Stimulated activated CD8-positive, alpha-beta memory T cell treated with anti-CD3 and anti-CD28 coated beads, Interleukin-4, amount 100 ng/mL, for 48 hours (primary cell): Measurements from ENCODE around the gene ACSF2.

ENCODE experiments used
- DNase-seq: peaks from one replicate; pipeline ENCODE4 v3.0.0-alpha.2; 2020

ACSF2 gene

DNA sequence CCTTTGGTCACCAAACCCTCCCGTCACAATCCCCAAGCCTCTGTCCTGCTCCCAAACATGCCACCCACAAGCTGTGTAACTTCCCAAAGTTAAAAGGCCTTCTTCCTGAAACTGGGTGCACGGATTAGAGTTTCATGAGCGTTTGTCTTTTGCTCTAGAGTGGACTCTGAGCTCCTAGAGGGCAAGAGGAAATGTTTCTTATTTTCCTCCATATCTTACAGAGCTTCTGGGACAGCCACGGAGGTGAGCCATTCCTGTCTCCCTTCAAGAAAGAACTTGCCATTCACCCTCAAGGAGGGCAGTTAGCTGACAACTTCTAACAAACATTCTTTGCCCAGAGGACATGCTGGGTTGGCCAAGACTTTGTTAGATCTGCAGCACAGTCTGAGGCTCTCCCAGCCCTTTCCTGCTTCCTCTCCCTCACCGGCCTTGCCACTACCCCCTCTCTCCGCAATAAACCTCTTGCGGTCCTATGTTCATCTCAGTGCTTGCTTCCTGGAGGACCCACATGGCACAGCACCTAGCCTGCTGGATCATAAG, 79.6 kb downstream of the ACSF2 start:
- no peak for DNase-seq

DNA sequence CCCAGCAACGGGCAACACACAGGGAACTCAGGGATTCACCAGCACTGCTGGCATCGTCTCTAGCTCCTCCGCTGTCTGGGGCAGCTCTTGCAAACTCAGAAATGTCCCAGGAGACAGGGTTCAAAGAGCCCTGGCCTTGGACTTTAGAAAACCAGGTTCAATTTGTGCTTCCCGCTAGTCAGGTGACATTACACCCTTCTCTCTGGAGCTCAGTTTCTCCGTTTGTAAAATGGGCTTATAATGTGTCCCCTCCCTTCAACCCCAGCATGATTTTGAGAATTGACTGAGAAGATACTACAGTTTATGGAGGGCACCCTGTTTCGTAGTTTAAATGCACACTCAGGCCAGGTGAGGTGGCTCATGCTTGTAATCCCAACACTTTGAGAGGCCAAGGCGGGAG, 80.3 kb downstream of the ACSF2 start:
- no peak for DNase-seq

DNA sequence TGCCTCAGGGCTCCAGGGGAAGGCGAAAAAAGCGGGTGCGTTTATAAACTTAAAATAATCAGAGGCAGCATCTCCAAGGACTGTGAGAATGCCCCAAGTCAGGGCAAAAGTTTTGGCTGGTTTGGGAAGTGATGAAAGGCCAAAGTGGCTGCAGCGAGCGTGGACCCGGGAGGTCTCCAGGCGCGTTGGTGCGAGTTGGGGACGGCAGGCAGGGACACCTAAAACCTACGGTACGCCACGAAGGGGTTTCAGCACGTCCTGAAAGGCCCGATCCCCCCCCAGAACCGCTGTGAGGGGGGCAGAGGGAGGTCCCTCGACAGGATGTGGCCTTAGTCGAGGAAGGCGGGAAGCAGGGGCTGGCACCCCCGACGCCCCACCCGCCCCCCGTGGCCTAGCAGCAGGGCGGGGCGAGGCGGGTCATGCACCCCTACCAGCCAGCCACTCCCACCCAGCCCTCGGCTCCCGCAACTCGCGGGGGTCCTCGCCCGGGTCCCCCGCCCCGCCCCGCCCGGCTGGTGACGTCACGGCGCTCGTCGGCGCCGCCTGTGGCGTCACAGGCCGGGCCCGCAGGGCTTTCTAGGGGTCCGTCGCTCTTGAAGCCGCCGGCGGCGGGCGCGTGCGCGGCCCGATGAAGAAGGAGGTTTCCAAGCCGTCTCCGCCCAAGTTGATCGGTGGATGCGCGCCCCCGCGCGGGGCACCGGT, 82.0 kb downstream of the ACSF2 start, which contains the start of gene MYCBPAP:
MYCBPAP (plus strand) TSS at position 569 of the 702 bp plus-strand sequence. CDS start 236 bp downstream, outside the sequence.
- peak; percentile 90 for DNase-seq

- DNase-seq: no peak
Observed at GRCh38 chr17:50508573-50509460, 82.8 kb downstream of the ACSF2 start.

GRCh38 chr17:50511058-50511457, 85.0 kb downstream of the ACSF2 start:
- peak; percentile 69 for DNase-seq

- DNase-seq: no peak
Observed at GRCh38 chr17:50513495-50513894, 87.5 kb downstream of the ACSF2 start.

DNA sequence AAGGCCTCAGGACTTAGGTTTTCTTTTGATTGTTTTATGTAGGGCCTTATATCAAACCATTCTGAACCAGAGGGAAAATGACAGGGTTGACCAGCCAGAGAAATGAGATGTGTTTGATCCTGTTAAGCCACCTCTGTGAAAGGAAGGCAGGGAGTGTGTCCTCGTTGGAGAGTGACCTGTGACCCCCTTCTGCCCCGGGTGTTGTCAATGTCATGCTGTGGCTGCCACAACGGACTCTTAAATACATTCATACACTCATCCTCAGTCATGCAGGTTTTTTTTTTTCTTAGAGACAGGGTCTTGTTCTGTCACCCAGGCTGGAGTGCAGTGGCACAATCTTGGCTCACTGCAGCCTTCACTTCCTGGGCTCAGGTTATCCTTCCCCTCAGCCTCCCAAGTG, 88.4 kb downstream of the ACSF2 start:
- no peak for DNase-seq

DNA sequence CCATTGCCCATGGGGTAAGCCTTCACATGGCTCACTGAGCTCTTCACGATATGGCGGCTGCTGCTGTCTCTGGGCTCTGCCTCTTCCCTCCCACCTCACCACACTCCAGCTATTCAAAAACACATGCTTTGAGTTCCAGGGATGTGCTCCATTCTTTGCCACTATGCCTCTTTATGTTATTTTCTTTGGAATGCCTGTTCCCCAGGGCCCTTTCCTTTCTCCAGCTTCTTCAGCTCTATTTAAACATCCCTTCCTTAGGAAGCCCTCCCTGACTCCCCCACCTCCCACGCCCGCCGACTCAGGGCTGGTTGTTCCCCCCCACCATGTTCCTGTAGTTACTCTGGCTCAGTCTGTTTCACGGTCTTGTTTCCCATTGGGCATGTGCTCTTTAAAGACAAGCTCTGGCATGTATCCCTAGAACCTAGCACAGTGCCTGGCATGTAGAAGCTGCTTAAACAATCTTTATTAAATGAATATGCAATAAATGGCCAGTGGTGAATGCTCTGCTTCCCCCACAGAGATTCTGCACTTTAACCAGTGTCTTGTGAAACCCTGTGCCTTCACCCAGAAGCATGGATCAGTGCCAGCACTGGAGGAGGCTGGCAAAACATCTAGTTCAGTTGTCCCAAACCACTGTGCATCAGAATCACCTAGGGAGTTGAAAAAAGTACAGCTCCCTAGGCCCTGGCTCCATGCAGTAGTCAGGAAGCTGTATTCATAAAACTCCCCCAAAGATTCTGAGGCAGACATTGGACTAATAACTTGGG, 89.1 kb downstream of the ACSF2 start:
- no peak for DNase-seq

GRCh38 chr17:50517011-50517410, 91.0 kb downstream of the ACSF2 start:
- DNase-seq: no peak

GRCh38 chr17:50517504-50518383, 91.7 kb downstream of the ACSF2 start:
- DNase-seq: no peak

DNA sequence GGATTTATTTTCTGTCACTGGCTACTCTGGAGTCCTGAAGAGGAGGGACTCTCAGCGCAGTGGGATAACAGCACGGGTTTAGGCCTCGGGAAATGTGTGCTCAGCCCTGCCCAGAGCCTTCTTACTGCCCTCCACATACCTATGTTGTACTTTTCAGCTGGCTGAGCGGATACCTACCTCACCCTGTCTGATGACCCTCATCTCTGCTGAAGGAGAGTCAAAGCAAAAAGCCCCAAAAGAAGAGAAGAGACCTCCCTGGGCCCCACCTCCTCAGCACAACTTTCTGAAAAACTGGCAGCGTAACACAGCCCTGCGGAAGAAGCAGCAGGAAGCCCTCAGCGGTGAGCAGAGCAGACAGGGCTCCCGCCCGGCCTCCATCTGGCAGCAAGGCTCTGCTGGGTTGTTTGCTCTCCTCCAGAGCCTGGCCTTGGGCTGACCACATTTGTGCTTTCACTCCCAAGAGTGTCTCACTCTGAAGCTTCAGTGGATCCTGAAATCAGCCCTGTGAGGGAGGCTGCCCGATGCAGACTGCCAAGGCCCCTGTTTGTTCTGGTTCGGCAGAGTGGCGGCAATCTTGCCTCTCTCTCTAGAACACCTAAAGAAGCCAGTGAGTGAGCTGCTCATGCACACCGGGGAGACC, 92.5 kb downstream of the ACSF2 start:
- DNase-seq: no peak

DNA sequence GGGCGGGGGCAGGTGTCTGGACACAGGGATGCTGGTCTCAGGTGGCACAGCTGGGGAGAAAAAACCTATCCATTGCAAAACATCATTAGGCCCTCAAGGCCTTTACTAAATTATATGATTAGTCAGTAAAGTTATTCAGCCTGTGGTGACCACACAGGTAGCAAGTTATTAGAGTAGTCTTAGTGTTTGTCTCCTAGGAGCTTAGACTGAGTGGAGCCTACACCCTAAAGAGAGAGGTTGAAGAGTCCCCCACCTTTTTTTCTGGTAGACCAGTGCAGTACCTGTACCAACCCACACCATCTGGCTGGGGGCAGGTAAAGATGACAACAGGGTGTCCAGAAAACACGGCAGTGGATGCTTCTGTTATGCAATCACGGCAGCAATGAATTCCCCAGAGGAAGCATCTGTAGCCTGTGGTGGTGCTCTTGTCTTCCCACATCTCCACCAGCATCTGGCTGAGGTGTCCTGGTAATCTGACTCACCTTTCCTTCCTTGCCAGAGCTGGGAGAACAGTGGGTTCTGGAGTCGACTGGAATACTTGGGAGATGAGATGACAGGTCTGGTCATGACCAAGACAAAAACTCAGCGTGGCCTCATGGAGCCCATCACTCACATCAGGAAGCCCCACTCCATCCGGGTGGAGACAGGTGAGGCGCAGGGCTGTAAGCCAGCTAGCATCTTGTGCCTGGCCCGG, 93.3 kb downstream of the ACSF2 start:
- DNase-seq: no peak

- no peak for DNase-seq
Observed at GRCh38 chr17:50520483-50520882, 94.5 kb downstream of the ACSF2 start.

- no peak for DNase-seq
Observed at GRCh38 chr17:50521514-50521913, 95.5 kb downstream of the ACSF2 start.

GRCh38 chr17:50522766-50523165, 96.7 kb downstream of the ACSF2 start:
- DNase-seq: no peak

- no peak for DNase-seq
Observed at GRCh38 chr17:50523208-50523607, 97.2 kb downstream of the ACSF2 start.
